K562 (cell line): ENCODE data around the gene PHC3. TPM values are rescaled to one million over a fixed set of nuclear protein-coding genes. Genes with fewer than 3 reads are reported as not detected.

Experiments used
- ATAC-seq: fragments of 200-7000 bp; cut with Tn5 transposase; 3 replicates; pipeline ENCODE4 v1.9.1; 2020; ENCODE audit warnings: moderate library complexity
- BruUV-seq: library from RNA; stranded (reverse); fragments of 400-500 nt; replicated peaks from 2 replicates; lab custom pipeline; 2021; lab: Mats Ljungman, UMichigan
- CTCF ChIA-PET: fragments of 300-600 bp; formaldehyde crosslinking; extraction: SDS; loops from one replicate; lab custom pipeline; 2021; ENCODE audit warnings: low intra/inter-chr PET ratio; lab: Yijun Ruan, JAX
- POLR2A ChIA-PET: fragments of 300-600, 350-650 bp; sonication (Branson Sonifier 250); formaldehyde crosslinking; extraction: SDS; loops from one replicate; lab custom pipeline; 2021; ENCODE audit warnings: antibody characterized with exemption, inconsistent platforms; lab: Yijun Ruan, JAX
- DNase-seq, 4 experiments: peaks; one replicate each; pipeline versions ENCODE4 v3.0.0 to v3.0.0-alpha.2; 2011 to 2018; ENCODE audit warnings: low spot score in 3 of 4, mixed read lengths in 3 of 4; ENCODE audit errors: extremely low read depth in 1 of 4
- FAIRE-seq: peaks from 2 replicates; lab custom pipeline; 2011; peaks lifted over from hg19 to GRCh38; lab: Jason Lieb, UNC
- H2AFZ ChIP-seq: 2 replicates; pipeline ENCODE4 v1.6.0; 2011; ENCODE audit warnings: low read depth, low read length, control low read depth, inconsistent platforms
- H3K27ac ChIP-seq: fragments of 200-600 bp; 3 replicates; pipeline ENCODE4 v1.8.0; 2011; ENCODE audit warnings: low read depth, mild to moderate bottlenecking, control low read depth, inconsistent platforms, low read length, moderate library complexity, mixed read lengths; ENCODE audit errors: extremely low read depth
- H3K27me3 ChIP-seq, 2 experiments: fragments of 300-600 bp in 1 of 2; 2 replicates in 1 of 2; 3 replicates in 1 of 2; pipeline versions ENCODE4 v1.6.0 to v1.8.0; 2011; ENCODE audit warnings: inconsistent platforms in 2 of 2, low read length in 2 of 2, mild to moderate bottlenecking in 1 of 2, mixed read lengths in 1 of 2, moderate library complexity in 1 of 2; ENCODE audit not compliant: control insufficient read depth in 2 of 2, insufficient read depth in 2 of 2
- H3K36me3 ChIP-seq: fragments of 300-600 bp; 3 replicates; pipeline ENCODE4 v1.8.0; 2011; ENCODE audit warnings: mild to moderate bottlenecking, low read length, inconsistent platforms; ENCODE audit not compliant: control insufficient read depth, insufficient read depth
- H3K4me1 ChIP-seq, 2 experiments: fragments of 200-600 bp in 1 of 2; replicated peaks in 1 of 2; 2 replicates in 1 of 2; 3 replicates in 1 of 2; pipeline versions ENCODE4 v1.5.1 to v1.8.0; 2011; ENCODE audit warnings: inconsistent platforms in 2 of 2, low read length in 2 of 2, mild to moderate bottlenecking in 1 of 2, mixed read lengths in 1 of 2, moderate library complexity in 1 of 2; ENCODE audit not compliant: control insufficient read depth in 2 of 2, insufficient read depth in 2 of 2
- H3K4me2 ChIP-seq: 2 replicates; pipeline ENCODE4 v1.6.1; 2011; ENCODE audit warnings: low read length, control low read depth, inconsistent platforms, mixed read lengths; ENCODE audit not compliant: insufficient read depth
- H3K4me3 ChIP-seq: fragments of 200-600 bp; sonication (generic), shearing (Covaris generic); 2 replicates; pipeline ENCODE4 v1.5.1; 2016; ENCODE audit warnings: control low read depth, inconsistent platforms
- H3K79me2 ChIP-seq: fragments of 200-600 bp; 3 replicates; pipeline ENCODE4 v1.8.0; 2011; ENCODE audit warnings: low read length, inconsistent platforms; ENCODE audit not compliant: control insufficient read depth, insufficient read depth
- H3K9ac ChIP-seq, 2 experiments: 2 replicates each; pipeline versions ENCODE4 v1.6.0 to v1.6.1; 2011; ENCODE audit warnings: low read depth in 2 of 2, low read length in 2 of 2, control low read depth in 1 of 2, inconsistent platforms in 1 of 2, mild to moderate bottlenecking in 1 of 2, mixed read lengths in 1 of 2; ENCODE audit not compliant: insufficient read depth in 1 of 2
- H3K9me1 ChIP-seq: one replicate; pipeline ENCODE4 v1.6.0; 2011; ENCODE audit warnings: inconsistent platforms, mild to moderate bottlenecking, low read length, moderate library complexity; ENCODE audit not compliant: control insufficient read depth, insufficient read depth
- H3K9me3 ChIP-seq: replicated peaks from 2 replicates; pipeline ENCODE4 v1.5.1; 2011; ENCODE audit warnings: low read depth, low read length, inconsistent platforms; ENCODE audit not compliant: control insufficient read depth, insufficient read depth
- H4K20me1 ChIP-seq: replicated peaks from 2 replicates; pipeline ENCODE4 v1.6.1; 2011; ENCODE audit warnings: low read length, inconsistent platforms, mixed read lengths; ENCODE audit not compliant: control insufficient read depth, insufficient read depth
- CAMTA2 ChIP-seq: fragments of 250-450 bp; sonication (Bioruptor Pico); conservative IDR thresholded peaks from 2 replicates; pipeline ENCODE4 v1.5.1; 2022
- CTCF ChIP-seq, 3 experiments: IDR thresholded peaks in 2 of 3; conservative IDR thresholded peaks in 1 of 3; 2 replicates each; pipeline ENCODE4 v1.5.1; 2011 to 2012; ENCODE audit warnings: low read length in 3 of 3, mild to moderate bottlenecking in 3 of 3, control low read depth in 2 of 3, improper control_type of control experiment in 1 of 3, inconsistent platforms in 1 of 3, low read depth in 1 of 3, mixed read lengths in 1 of 3, moderate library complexity in 1 of 3; ENCODE audit not compliant: insufficient read depth in 2 of 3
- HDAC8 ChIP-seq: fragments of 450-650 bp; IDR thresholded peaks from 2 replicates; pipeline ENCODE4 v1.6.1; 2016; ENCODE audit warnings: mild to moderate bottlenecking, missing genetic modification characterization, moderate library complexity, missing compliant biosample characterization
- PHB2 ChIP-seq: fragments of 450-650 bp; IDR thresholded peaks from 2 replicates; pipeline ENCODE4 v1.6.1; 2017; ENCODE audit warnings: low read depth
- SLC30A9 ChIP-seq: fragments of 250-450 bp; sonication (Bioruptor Pico); IDR thresholded peaks from 2 replicates; pipeline ENCODE4 v1.8.0; 2022; ENCODE audit warnings: mild to moderate bottlenecking, moderate library complexity
- ZBTB33 ChIP-seq: sonication (generic); formaldehyde crosslinking; IDR thresholded peaks from 2 replicates; pipeline ENCODE4 v1.8.1; 2023; ENCODE audit warnings: mild to moderate bottlenecking, missing genetic modification reagents
- ZNF24 ChIP-seq: fragments of 450-650 bp; IDR thresholded peaks from 2 replicates; pipeline ENCODE4 v1.6.1; 2016
- WGBS: fragments of 100-300 bp; shearing (Covaris generic); methylation state at CpG from one replicate; pipeline ENCODE4 v1.1.6; 2016; ENCODE audit warnings: low coverage, mixed read lengths; ENCODE audit not compliant: insufficient coverage; ENCODE audit errors: missing lambda C conversion rate; 5-methylcytosine and 5-hydroxymethylcytosine counted together
- in situ Hi-C: fragments of 300-500 bp; cut with MboI; formaldehyde crosslinking; loops from 4 replicates; pipeline ENCODE4 v1.15.0; 2018; ENCODE audit warnings: inconsistent platforms, mixed read lengths
- intact Hi-C: fragments of 100-400 bp; cut with micrococcal nuclease; formaldehyde crosslinking; loops from 2 replicates; pipeline ENCODE4 v1.14.2; 2022
- polyA plus RNA-seq, 8 experiments: library from polyadenylated mRNA; depleted of rRNA in 4 of 8; stranded (reverse) in 5 of 8; unstranded in 3 of 8; fragments of >200 nt; fragmentation: Nextera tagmentation in 2 of 8; fragmentation: Illumina TruSeq in 1 of 8; extraction: Ambion mirVana in 2 of 8; extraction: Trizol in 1 of 8; gene quantifications; 2 replicates each; pipeline versions ENCODE4 v1.2.1 to v1.2.3, GENCODE V29; 2011 to 2014; ENCODE audit warnings: inconsistent platforms in 1 of 8, missing spikeins in 1 of 8
- total RNA-seq, 7 experiments: library from RNA; depleted of rRNA in 6 of 7; stranded (reverse); fragments of >200 nt in 6 of 7; fragmentation: Illumina TruSeq in 2 of 7; extraction: Trizol in 2 of 7; gene quantifications; 2 replicates each; pipeline versions ENCODE4 v1.2.1 to v1.2.3, GENCODE V29; 2011 to 2021; ENCODE audit warnings: low replicate concordance in 1 of 7

The PHC3 gene
- total and polyA plus RNA-seq, 9 of the 15 experiments (the other 6 are each of a cell fraction or from before 2014, with no cell fraction given) = 3.1 to 21.6 (median 10.5) TPM

- Histone ChIP-seq H3K4me1 (no peaks in the 10 kb centered on the region), H3K36me3 (no peaks in the 10 kb centered on the region), H3K4me2 (no peak overlapping the region), H3K27me3 (no peaks in the 10 kb centered on the region), H2AFZ (no peak overlapping the region), H4K20me1 (no peaks in the 10 kb centered on the region), H3K9ac (no peak overlapping the region), H3K4me3 (no peak overlapping the region), H3K79me2 (no peaks in the 10 kb centered on the region), H3K27ac (no peak overlapping the region), H3K9me1 (no peaks in the 10 kb centered on the region), H3K9me3 (no peaks in the 10 kb centered on the region)
- FAIRE-seq = no peak
- in situ Hi-C loops = no loop called here
- TF ChIP-seq HDAC8 = no peak
- ATAC-seq = no peak
- no TSS peak for BruUV-seq
- 68% methylated on average over 15 of the region's 15 CpGs for WGBS
- intact Hi-C loops = no loop called here
- ChIA-PET POLR2A (no interaction called here), CTCF (no interaction called here)
- DNase-seq = no peak
These were observed 117.8 kb downstream of the PHC3 start for GRCh38 chr3:170063691-170064090.

- no peak for FAIRE-seq
- POLR2A ChIA-PET = interaction anchor here (0.8 kb wide), 1 partner anchor 10 kb away, joined by 3 read pairs; no protein-coding TSS in a partner anchor
- TF ChIP-seq CTCF (IDR thresholded peaks at IDR 0.05 in 2 of 3, conservative IDR thresholded peaks at IDR 0.05 in 1 of 3; ENCODE audit: insufficient read depth in 2 of 3, low read depth in 1 of 3, low read length in 3 of 3) (0 out of 6 replicates have a peak, but pooled peaks of 1 of the 3 experiments have one; percentile 35), PHB2 (no peak), SLC30A9 (CRISPR knock-in tag) (no peak), ZNF24 (peak; percentile 91), ZBTB33 (CRISPR knock-in tag) (peak; percentile 91), CAMTA2 (CRISPR knock-in tag) (no peak)
These were observed 118.8 kb downstream of the PHC3 start for GRCh38 chr3:170062769-170063168.

More at GRCh38 chr3:170062769-170063168, 118.8 kb downstream of the PHC3 start:
- CTCF ChIA-PET = no interaction called here
- Histone ChIP-seq H4K20me1 (no peaks in the 10 kb centered on the region), H3K27ac (no peak overlapping the region), H3K9ac (no peak overlapping the region), H3K36me3 (no peaks in the 10 kb centered on the region), H3K9me1 (no peaks in the 10 kb centered on the region), H3K9me3 (no peaks in the 10 kb centered on the region), H3K79me2 (no peaks in the 10 kb centered on the region), H3K4me3 (no peak overlapping the region), H3K4me1 (no peaks in the 10 kb centered on the region; a peak in 1 of 5 replicates), H3K4me2 (no peak overlapping the region), H3K27me3 (no peaks in the 10 kb centered on the region), H2AFZ (no peak overlapping the region)
- BruUV-seq = no TSS peak
- WGBS = 77% methylated on average over 7 of the region's 16 CpGs
- in situ Hi-C loops (no loop called here), intact Hi-C loops (no loop called here)
- ATAC-seq (no peak), DNase-seq (no peak)
